ENCODE results near the gene KLK1.

Gene KLK1

GRCh38 chr19:50793558-50794065 lies 30.0 kb downstream of the KLK1 start:
- no peak overlapping the region for H3K4me3 ChIP-seq (replicated peaks; ENCODE audit: low read depth, low read length)
- TF ChIP-seq, protein P1, sequence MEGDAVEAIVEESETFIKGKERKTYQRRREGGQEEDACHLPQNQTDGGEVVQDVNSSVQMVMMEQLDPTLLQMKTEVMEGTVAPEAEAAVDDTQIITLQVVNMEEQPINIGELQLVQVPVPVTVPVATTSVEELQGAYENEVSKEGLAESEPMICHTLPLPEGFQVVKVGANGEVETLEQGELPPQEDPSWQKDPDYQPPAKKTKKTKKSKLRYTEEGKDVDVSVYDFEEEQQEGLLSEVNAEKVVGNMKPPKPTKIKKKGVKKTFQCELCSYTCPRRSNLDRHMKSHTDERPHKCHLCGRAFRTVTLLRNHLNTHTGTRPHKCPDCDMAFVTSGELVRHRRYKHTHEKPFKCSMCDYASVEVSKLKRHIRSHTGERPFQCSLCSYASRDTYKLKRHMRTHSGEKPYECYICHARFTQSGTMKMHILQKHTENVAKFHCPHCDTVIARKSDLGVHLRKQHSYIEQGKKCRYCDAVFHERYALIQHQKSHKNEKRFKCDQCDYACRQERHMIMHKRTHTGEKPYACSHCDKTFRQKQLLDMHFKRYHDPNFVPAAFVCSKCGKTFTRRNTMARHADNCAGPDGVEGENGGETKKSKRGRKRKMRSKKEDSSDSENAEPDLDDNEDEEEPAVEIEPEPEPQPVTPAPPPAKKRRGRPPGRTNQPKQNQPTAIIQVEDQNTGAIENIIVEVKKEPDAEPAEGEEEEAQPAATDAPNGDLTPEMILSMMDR (IDR thresholded peaks at IDR 0.05; ENCODE audit: low read length, missing control alignments), result no peak
- DNase-seq (ENCODE audit: low read depth), result no peak

GRCh38 chr19:50792272-50793250 lies 31.0 kb downstream of the KLK1 start:
- H3K4me3 ChIP-seq (replicated peaks; ENCODE audit: low read depth, low read length), result no peak overlapping the region
- no peak for DNase-seq (ENCODE audit: low read depth)

DNA sequence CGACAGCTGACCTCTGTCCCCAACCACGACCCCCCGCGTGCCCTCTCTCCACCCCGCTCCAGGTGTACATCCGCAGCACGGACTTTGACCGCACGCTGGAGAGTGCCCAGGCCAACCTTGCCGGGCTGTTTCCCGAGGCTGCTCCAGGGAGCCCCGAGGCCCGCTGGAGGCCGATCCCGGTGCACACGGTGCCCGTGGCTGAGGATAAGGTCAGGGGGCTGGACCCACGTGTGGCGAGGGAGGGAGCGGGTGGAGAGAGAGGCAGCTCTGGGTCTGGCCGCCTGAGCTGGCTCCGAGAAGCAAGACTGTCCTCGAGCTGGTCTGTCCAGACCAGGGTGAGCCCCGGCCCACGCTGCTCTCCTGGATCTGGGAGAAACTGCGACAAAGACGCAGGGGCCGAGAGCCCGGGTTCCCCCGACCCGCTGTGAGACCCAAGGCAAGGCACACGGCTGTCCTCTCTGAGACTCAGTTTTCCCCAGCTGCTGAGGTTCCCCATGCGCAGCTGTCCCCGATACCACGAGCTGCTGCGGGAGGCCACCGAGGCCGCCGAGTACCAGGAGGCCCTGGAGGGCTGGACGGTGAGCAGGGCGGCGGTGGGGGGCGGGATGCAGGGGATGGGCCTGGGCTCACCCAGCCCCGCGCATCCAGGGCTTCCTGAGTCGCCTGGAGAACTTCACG lies 31.9 kb downstream of the KLK1 start:
- DNase-seq (ENCODE audit: low read depth), result no peak
- H3K4me3 ChIP-seq (replicated peaks; ENCODE audit: low read depth, low read length), result no peak overlapping the region
- TF ChIP-seq, protein P1 (IDR thresholded peaks at IDR 0.05; ENCODE audit: low read length, missing control alignments), result no peak

More at GRCh38 chr19:50792272-50793250, 31.0 kb downstream of the KLK1 start:
- TF ChIP-seq, protein P1 (IDR thresholded peaks at IDR 0.05; ENCODE audit: low read length, missing control alignments), result no peak

GRCh38 chr19:50790922-50791467 lies 32.6 kb downstream of the KLK1 start:
- H3K4me3 ChIP-seq (replicated peaks; ENCODE audit: low read depth, low read length), result no peak overlapping the region
- TF ChIP-seq, protein P1 (IDR thresholded peaks at IDR 0.05; ENCODE audit: low read length, missing control alignments), result no peak

DNA sequence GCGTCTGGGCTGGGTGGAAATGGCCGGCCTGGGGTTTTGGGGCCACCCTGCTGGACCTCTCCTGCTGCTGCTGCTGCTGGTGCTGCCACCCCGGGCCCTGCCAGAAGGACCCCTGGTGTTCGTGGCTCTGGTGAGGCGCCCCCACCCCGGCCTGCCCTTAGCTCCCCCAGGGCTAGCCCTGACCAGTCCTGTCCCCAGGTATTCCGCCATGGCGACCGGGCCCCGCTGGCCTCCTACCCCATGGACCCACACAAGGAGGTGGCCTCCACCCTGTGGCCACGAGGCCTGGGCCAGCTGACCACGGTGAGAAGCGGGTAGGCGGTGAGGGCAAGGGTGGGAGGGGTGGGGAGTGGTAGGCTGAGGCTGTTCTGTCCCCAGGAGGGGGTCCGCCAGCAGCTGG lies 33.2 kb downstream of the KLK1 start, which contains the start of gene ACP4:
Gene ACP4 (plus strand): TSS at position 20 of the 400 bp plus-strand sequence. CDS start 0 bp downstream, at position 20.
- no peak within 1 kb of the TSS for H3K4me3 ChIP-seq (replicated peaks; ENCODE audit: low read depth, low read length)
- no peak for DNase-seq (ENCODE audit: low read depth)
- TF ChIP-seq, protein P1 (IDR thresholded peaks at IDR 0.05; ENCODE audit: low read length, missing control alignments), result no peak

More at GRCh38 chr19:50790922-50791467, 32.6 kb downstream of the KLK1 start:
- no peak for DNase-seq (ENCODE audit: low read depth)

DNA sequence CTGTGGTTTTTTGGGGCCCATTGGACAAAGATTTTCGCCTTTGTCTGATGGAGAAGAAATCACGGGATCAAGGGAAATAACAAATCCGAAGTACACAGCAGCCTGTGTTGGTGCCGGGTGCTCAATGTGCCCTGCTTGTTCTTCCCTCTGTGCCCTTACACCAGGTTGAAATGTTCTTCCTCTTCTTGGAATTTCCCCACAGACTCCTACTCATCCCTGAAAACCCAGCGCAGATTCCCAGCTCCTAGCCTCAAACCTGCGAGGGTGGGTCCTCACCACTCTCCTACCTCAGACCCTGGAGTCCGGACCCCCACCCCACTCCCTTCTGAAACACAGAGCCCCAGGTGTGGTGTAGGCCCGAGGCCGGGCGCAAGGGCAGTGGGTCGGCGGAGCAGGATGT lies 38.3 kb downstream of the KLK1 start:
- TF ChIP-seq, protein P1 (IDR thresholded peaks at IDR 0.05; ENCODE audit: low read length, missing control alignments), result no peak
- DNase-seq (ENCODE audit: low read depth), result no peak
- H3K4me3 ChIP-seq (replicated peaks; ENCODE audit: low read depth, low read length), result no peak overlapping the region

Data from fibroblast of pulmonary artery (primary cell).